PC-9 (cell line): ENCODE results near the gene DUOXA2. TPM values are rescaled to one million over a fixed set of nuclear protein-coding genes. Genes with fewer than 3 reads are reported as not detected.
"Not testable (repeated sequence)": the region's sequence is repeated elsewhere in the genome, so short reads cannot be mapped to it uniquely, and the experiment has no call there.

Source experiments
- BruUV-seq: library from RNA; stranded (reverse); fragments of 400-500 nt; replicated peaks from 2 replicates; lab custom pipeline; 2021; lab: Mats Ljungman, UMichigan
- CTCF ChIA-PET: fragments of 300-600 bp; sonication (Branson Sonifier 250); formaldehyde crosslinking; loops from one replicate; lab custom pipeline; 2022; ENCODE audit warnings: antibody characterized with exemption; lab: Charles Lee
- POLR2A ChIA-PET: fragments of 300-600 bp; sonication (Branson Sonifier 250); formaldehyde crosslinking; loops from one replicate; lab custom pipeline; 2022; ENCODE audit warnings: antibody characterized with exemption; ENCODE audit not compliant: unreplicated experiment; lab: Charles Lee
- DNase-seq, 2 experiments: peaks; one replicate each; pipeline versions ENCODE4 v3.0.0 to v3.0.0-alpha.2; 2015 to 2022; ENCODE audit warnings: mixed read lengths in 1 of 2
- H2AFZ ChIP-seq: fragments of 200-600 bp; sonication (generic); 2 replicates; pipeline ENCODE4 v1.8.1; 2017; ENCODE audit warnings: antibody characterized with exemption
- H3F3A ChIP-seq: fragments of 200-600 bp; sonication (generic); 2 replicates; pipeline ENCODE4 v1.8.1; 2017; ENCODE audit warnings: antibody characterized with exemption, mild to moderate bottlenecking, low read depth; ENCODE audit not compliant: insufficient read depth
- H3K27ac ChIP-seq: fragments of 200-600 bp; sonication (generic); 2 replicates; pipeline ENCODE4 v1.6.1; 2016; ENCODE audit warnings: mixed run types
- H3K27me3 ChIP-seq: fragments of 200-600 bp; sonication (generic); 2 replicates; pipeline ENCODE4 v1.6.1; 2016; ENCODE audit warnings: low read depth, mixed run types; ENCODE audit not compliant: insufficient read depth
- H3K36me3 ChIP-seq: fragments of 200-600 bp; sonication (generic); 2 replicates; pipeline ENCODE4 v1.6.1; 2016; ENCODE audit warnings: low read depth, mixed run types
- H3K4me1 ChIP-seq: fragments of 200-600 bp; sonication (generic); replicated peaks from 2 replicates; pipeline ENCODE4 v1.6.1; 2016; ENCODE audit warnings: mixed run types; ENCODE audit not compliant: insufficient read depth
- H3K4me2 ChIP-seq: fragments of 200-600 bp; sonication (generic); 2 replicates; pipeline ENCODE4 v1.6.1; 2017; ENCODE audit warnings: mixed run types
- H3K4me3 ChIP-seq: fragments of 200-600 bp; sonication (generic); 2 replicates; pipeline ENCODE4 v1.6.1; 2016; ENCODE audit warnings: mixed run types
- H3K79me2 ChIP-seq: fragments of 200-600 bp; sonication (generic); 2 replicates; pipeline ENCODE4 v1.6.1; 2017; ENCODE audit warnings: low read depth, mixed run types
- H3K9me2 ChIP-seq: fragments of 200-600 bp; sonication (generic); 2 replicates; pipeline ENCODE4 v1.8.1; 2017; ENCODE audit warnings: mild to moderate bottlenecking; ENCODE audit not compliant: insufficient read depth
- H3K9me3 ChIP-seq: fragments of 200-600 bp; sonication (generic); 2 replicates; pipeline ENCODE4 v1.8.1; 2016; ENCODE audit warnings: low read depth; ENCODE audit not compliant: insufficient read depth
- H4K20me1 ChIP-seq: fragments of 200-600 bp; sonication (generic); 2 replicates; pipeline ENCODE4 v1.8.1; 2017; ENCODE audit not compliant: insufficient read depth
- EZH2 ChIP-seq: fragments of 200-600 bp; sonication (generic); IDR thresholded peaks from 2 replicates; pipeline ENCODE4 v1.8.0; 2017; ENCODE audit warnings: antibody characterized with exemption, low read depth
- intact Hi-C: fragments of 100-400 bp; cut with micrococcal nuclease; formaldehyde crosslinking; loops from one replicate; pipeline ENCODE4 v1.10.0; 2022; ENCODE audit not compliant: unreplicated experiment
- total RNA-seq: library from RNA; stranded (reverse); gene quantifications from 2 replicates; pipeline ENCODE4 v1.2.3, GENCODE V29; 2021
- TF ChIP-seq, protein P1 (sequence below): fragments of 200-600 bp; sonication (generic); conservative IDR thresholded peaks from 2 replicates; pipeline ENCODE4 v1.6.1; 2017; ENCODE audit warnings: mixed run types, antibody characterized with exemption, mild to moderate bottlenecking, moderate library complexity

Gene DUOXA2
- total RNA-seq, 1 experiment from 2014 or later = not detected

DNA sequence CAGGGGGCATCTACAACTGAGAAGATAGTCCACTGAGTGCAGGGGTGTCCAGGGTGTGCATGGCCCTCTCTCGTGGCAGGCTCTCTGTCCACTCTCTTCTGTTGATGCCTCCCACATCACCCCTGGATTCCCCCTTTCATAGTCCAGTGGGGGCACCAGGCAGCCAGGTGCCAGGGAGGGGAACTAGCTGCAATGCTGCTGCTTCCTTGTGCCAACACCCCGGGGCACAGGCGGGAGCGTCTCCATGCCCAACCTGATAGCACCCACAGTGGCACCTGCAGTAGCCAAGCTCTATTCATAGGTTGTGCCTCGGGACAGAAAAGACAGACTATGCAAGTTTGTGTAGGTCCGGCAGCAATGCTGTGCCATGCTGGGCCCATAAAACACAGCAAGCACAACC is 11.9 kb upstream of the DUOXA2 start:
- CTCF ChIA-PET = no interaction called here
- no TSS peak for BruUV-seq

DNA sequence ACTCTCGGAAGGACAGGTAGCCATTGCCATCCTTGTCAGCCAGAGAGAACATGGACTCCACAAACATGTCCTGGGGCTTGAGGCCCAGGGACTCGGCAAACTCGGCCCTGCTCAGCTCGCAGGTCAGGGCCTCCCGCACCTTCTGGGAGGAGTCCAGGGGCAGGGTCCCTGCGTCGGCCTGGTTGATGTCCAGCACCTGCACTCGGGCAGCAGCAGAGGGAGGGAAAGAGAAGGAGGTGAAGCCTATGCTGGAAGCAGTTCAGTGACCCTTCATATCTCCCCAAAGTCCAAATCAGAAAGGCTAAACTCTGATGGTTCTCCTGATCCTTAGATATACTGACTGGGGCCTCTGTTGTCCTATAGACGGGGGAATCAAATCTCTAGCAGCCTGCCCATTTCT is 10.0 kb upstream of the DUOXA2 start:
- H3K9me3 ChIP-seq, H3F3A ChIP-seq, DNase-seq, H2AFZ ChIP-seq, H3K79me2 ChIP-seq, H3K4me1 ChIP-seq, H3K27me3 ChIP-seq, CTCF ChIA-PET, BruUV-seq, H3K4me3 ChIP-seq, intact Hi-C loops, H4K20me1 ChIP-seq, H3K4me2 ChIP-seq, H3K9me2 ChIP-seq, POLR2A ChIA-PET, H3K27ac ChIP-seq, H3K36me3 ChIP-seq: not testable (repeated sequence)

More for the DNA sequence above, 11.9 kb upstream of the DUOXA2 start:
- POLR2A ChIA-PET = no interaction called here
- Histone ChIP-seq H4K20me1 (no peaks in the 10 kb centered on the region), H3K4me3 (no peak overlapping the region), H3K9me2 (no peaks in the 10 kb centered on the region), H3K36me3 (no peaks in the 10 kb centered on the region), H3K4me2 (no peak overlapping the region), H3K9me3 (no peaks in the 10 kb centered on the region), H3F3A (no peaks in the 10 kb centered on the region), H3K79me2 (no peaks in the 10 kb centered on the region), H3K27me3 (no peaks in the 10 kb centered on the region), H3K27ac (no peak overlapping the region), H2AFZ (no peak overlapping the region), H3K4me1 (no peaks in the 10 kb centered on the region)
- TF ChIP-seq, protein P1, sequence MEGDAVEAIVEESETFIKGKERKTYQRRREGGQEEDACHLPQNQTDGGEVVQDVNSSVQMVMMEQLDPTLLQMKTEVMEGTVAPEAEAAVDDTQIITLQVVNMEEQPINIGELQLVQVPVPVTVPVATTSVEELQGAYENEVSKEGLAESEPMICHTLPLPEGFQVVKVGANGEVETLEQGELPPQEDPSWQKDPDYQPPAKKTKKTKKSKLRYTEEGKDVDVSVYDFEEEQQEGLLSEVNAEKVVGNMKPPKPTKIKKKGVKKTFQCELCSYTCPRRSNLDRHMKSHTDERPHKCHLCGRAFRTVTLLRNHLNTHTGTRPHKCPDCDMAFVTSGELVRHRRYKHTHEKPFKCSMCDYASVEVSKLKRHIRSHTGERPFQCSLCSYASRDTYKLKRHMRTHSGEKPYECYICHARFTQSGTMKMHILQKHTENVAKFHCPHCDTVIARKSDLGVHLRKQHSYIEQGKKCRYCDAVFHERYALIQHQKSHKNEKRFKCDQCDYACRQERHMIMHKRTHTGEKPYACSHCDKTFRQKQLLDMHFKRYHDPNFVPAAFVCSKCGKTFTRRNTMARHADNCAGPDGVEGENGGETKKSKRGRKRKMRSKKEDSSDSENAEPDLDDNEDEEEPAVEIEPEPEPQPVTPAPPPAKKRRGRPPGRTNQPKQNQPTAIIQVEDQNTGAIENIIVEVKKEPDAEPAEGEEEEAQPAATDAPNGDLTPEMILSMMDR = no peak
- no peak for TF ChIP-seq EZH2
- no peak for DNase-seq
- intact Hi-C loops = no loop called here

DNA sequence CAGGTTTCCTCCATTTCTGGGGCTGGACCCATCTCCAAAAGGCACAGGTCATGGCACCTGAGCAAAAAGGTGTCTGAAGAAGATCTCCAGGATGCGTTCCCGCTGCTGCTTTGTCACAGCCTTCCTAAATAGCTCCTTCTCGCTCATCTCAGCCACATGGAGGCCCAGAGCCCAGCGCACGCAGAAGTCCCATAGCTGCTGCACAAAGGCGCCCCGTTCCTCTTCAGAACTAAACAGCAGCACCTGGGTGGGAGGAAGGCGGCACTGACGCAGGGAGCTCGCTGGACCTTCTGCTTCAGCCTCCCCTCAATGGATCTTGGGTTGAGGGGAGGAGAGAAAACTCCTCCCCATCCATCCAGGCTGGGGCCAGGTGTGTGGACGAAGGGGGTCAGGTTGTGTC is 8.5 kb upstream of the DUOXA2 start:
- Histone ChIP-seq H3K27me3 (no peaks in the 10 kb centered on the region), H3K9me3 (no peaks in the 10 kb centered on the region), H3K9me2 (no peaks in the 10 kb centered on the region), H3K4me2 (no peak overlapping the region), H3K79me2 (no peaks in the 10 kb centered on the region), H2AFZ (no peak overlapping the region), H3K27ac (no peak overlapping the region), H3K4me3 (no peak overlapping the region), H3K36me3 (no peaks in the 10 kb centered on the region), H4K20me1 (no peaks in the 10 kb centered on the region), H3F3A (no peaks in the 10 kb centered on the region), H3K4me1 (no peaks in the 10 kb centered on the region)
- TF ChIP-seq, protein P1 = no peak
- no peak for TF ChIP-seq EZH2
- no TSS peak for BruUV-seq
- no peak for DNase-seq
- intact Hi-C loops = no loop called here
- ChIA-PET CTCF (no interaction called here), POLR2A (no interaction called here)
